Measurements from ENCODE around the gene OSBPL1A. TPM values are rescaled to one million over a fixed set of nuclear protein-coding genes. Genes with fewer than 3 reads are reported as not detected.

The OSBPL1A gene
- total RNA-seq, 6 experiments from 2014 or later, result 4.1 to 14.6 (median 14.0) TPM

GRCh38 chr18:24195296-24196053, 202.1 kb downstream of the OSBPL1A start:
- TF ChIP-seq CTCF (IDR thresholded peaks at IDR 0.05) (no peak), POLR2A (IDR thresholded peaks at IDR 0.05) (peak; percentile 17)
- H3K36me3 ChIP-seq, result no peaks in the 10 kb centered on the region
- WGBS (ENCODE audit: insufficient coverage, low coverage, low lambda C conversion rate, missing lambda C conversion rate), result 61% methylated on average over 9 of the region's 9 CpGs
- no peak overlapping the region for H3K4me3 ChIP-seq
- DNase-seq (peak in 1 of 3 donors; percentile 81), ATAC-seq (peak; percentile 82 to 89 (median 86))
- H3K4me1 ChIP-seq, result peaks cover 0 to 37% (median 6%) of the 10 kb centered on the region in 4 donors
- no peaks in the 10 kb centered on the region for H3K27me3 ChIP-seq
- intact Hi-C loops (cut with DNase I), result no loop called here
- H3K27ac ChIP-seq, result peak overlapping the region; percentile 47 to 79 (median 71)
- H3K9me3 ChIP-seq, result no peaks in the 10 kb centered on the region

GRCh38 chr18:24190590-24190989, 207.0 kb downstream of the OSBPL1A start:
- no peak for DNase-seq
- intact Hi-C loops (cut with DNase I), result no loop called here
- H3K27ac ChIP-seq, result no peak overlapping the region

GRCh38 chr18:24189664-24190346, 207.8 kb downstream of the OSBPL1A start:
- no peak for DNase-seq
- 97% methylated on average over 13 of the region's 15 CpGs for WGBS (ENCODE audit: insufficient coverage, low coverage, low lambda C conversion rate, missing lambda C conversion rate)
- TF ChIP-seq CTCF (IDR thresholded peaks at IDR 0.05) (no peak), POLR2A (IDR thresholded peaks at IDR 0.05) (no peak)
- Histone ChIP-seq H3K9me3 (no peaks in the 10 kb centered on the region), H3K4me1 (peaks cover 0 to 10% (median 4%) of the 10 kb centered on the region in 4 donors), H3K36me3 (no peaks in the 10 kb centered on the region), H3K4me3 (no peak overlapping the region), H3K27me3 (no peaks in the 10 kb centered on the region), H3K27ac (no peak overlapping the region)
- intact Hi-C loops (cut with DNase I), result no loop called here
- ATAC-seq, result no peak

More at GRCh38 chr18:24190590-24190989, 207.0 kb downstream of the OSBPL1A start:
- Histone ChIP-seq H3K27me3 (no peaks in the 10 kb centered on the region), H3K9me3 (no peaks in the 10 kb centered on the region), H3K4me3 (no peak overlapping the region), H3K36me3 (no peaks in the 10 kb centered on the region), H3K4me1 (peaks cover 0 to 17% (median 6%) of the 10 kb centered on the region in 4 donors)
- no peak for TF ChIP-seq CTCF (IDR thresholded peaks at IDR 0.05)
- TF ChIP-seq POLR2A (IDR thresholded peaks at IDR 0.05), result no peak
- no peak for ATAC-seq
- WGBS (ENCODE audit: insufficient coverage, low coverage, low lambda C conversion rate, missing lambda C conversion rate), result 77% methylated on average over 2 of the region's 2 CpGs

GRCh38 chr18:24189007-24189528, 208.6 kb downstream of the OSBPL1A start:
- intact Hi-C loops (cut with DNase I), result no loop called here
- DNase-seq, result no peak
- WGBS (ENCODE audit: insufficient coverage, low coverage, low lambda C conversion rate, missing lambda C conversion rate), result 0% methylated on average over 1 of the region's 6 CpGs

More at GRCh38 chr18:24189007-24189528, 208.6 kb downstream of the OSBPL1A start:
- Histone ChIP-seq H3K27me3 (no peaks in the 10 kb centered on the region), H3K27ac (peak overlapping the region in 2 of 3 donors; percentile 4 to 29), H3K4me1 (peaks cover 0 to 4% (median 1%) of the 10 kb centered on the region in 4 donors), H3K9me3 (no peaks in the 10 kb centered on the region), H3K4me3 (no peak overlapping the region), H3K36me3 (no peaks in the 10 kb centered on the region)
- TF ChIP-seq POLR2A (IDR thresholded peaks at IDR 0.05) (no peak), CTCF (IDR thresholded peaks at IDR 0.05) (no peak)
- peak; percentile 67 to 79 (median 70) for ATAC-seq

All from right lobe of liver (tissue), 6 donors.